Measurements from ENCODE around the gene ATP8B2. TPM values are rescaled to one million over a fixed set of nuclear protein-coding genes. Genes with fewer than 3 reads are reported as not detected.
"Not testable (repeated sequence)": the region's sequence is repeated elsewhere in the genome, so short reads cannot be mapped to it uniquely, and the experiment has no call there.

Gene ATP8B2
- total RNA-seq, 1 donor from 2014 or later, result 47.4 TPM

DNA sequence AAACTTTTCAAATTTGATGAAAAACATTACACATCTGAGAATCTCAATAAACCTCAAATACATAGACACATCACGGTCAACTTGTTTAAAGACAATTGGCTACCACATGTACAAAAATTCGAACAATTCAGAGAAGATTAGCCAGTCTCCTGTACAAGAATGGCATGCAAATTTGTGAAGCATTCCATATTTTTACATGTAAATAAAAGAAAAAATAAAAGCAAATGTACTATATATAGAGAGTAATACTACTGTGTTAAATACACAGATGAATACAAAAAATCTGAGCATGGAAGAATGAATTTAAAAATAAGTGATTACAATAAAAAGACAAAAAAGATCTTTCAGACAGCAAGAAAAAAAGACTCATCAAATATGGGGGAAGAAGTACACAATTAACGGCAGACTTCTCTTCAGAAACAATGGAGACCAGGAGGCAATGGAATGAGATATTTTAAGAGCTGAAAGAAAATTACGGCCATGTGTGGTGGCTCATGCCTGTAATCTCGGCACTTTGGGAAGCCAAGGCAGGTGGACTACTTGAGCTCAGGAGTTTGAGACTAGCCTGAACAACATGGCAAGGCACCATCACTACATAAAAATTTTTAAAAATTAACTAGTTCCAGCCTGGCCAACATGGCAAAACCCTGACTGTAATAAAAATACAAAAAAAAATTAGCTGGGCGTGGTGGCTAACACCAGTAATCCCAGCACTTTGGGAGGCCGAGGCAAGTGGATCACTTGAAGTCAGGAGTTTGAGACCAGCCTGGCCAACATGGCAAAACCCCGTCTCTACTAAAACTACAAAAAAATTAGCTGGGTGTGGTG, 29.7 kb upstream of the ATP8B2 start:
- no peak for DNase-seq (ENCODE audit: low spot score, unreplicated experiment)
- H3K27me3 Mint-ChIP-seq, result no peaks in the 10 kb centered on the region
- peaks cover 16% of the 10 kb centered on the region for H3K9me3 Mint-ChIP-seq (ENCODE audit: low read depth)
- H3K4me1 Mint-ChIP-seq (ENCODE audit: low read depth), result no peaks in the 10 kb centered on the region
- H3K27ac Mint-ChIP-seq, result no peak overlapping the region
- H3K36me3 Mint-ChIP-seq (ENCODE audit: insufficient read depth), result peaks cover 8% of the 10 kb centered on the region
- TF ChIP-seq CTCF (IDR thresholded peaks at IDR 0.05; ENCODE audit: unreplicated experiment), result no peak
- no peak overlapping the region for H3K4me3 Mint-ChIP-seq (ENCODE audit: low read depth)

DNA sequence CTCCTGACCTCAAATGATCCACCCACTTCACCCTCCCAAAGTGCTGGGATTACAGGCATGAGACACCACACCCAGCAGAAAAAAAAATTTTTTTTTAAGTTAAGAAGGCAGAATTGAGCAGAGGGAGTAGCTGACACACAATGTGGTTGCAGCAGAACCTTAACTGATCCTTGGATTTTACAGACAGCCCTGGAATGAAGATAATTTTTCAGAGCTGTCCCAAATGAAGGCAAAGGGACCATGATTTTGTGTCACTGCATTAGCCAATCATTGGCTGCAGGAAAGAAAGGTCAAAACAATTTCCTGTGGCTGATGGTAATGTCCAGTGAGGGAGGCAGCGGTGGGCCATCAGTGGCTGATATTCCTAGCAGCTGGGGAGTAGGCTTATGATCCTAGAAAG, 23.7 kb upstream of the ATP8B2 start:
- H3K4me3 Mint-ChIP-seq (ENCODE audit: low read depth), result no peak overlapping the region

DNA sequence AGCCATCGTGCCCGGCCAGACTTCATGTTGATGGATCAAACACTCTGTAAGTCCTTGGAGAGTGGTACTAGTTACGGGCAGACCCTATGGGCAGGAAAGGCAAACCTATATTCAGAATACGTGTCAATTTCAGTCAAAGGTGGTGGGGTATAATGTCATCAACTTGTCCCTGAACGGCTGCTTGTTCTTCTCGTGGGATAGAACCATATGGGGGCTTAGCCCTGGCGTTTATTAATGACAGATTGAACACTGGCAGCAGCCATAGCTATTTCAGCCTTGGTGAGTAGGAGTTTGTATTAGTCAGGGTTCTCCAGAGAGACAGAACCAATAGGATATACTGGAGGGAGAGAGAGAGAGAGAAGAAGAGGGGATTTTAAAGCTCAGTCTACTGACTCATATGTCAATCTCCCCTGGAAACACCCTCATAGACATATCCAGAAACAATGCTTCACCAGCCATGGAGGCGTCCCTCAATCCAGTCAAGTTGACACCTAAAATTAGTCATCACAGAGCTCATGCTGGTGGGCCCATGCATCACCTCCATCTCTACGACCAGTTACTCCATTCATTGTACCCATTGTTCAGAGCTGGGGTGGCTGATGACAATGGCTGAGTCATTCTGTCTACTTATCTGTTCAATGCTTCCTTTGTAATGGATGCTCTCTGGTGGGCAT, 20.5 kb upstream of the ATP8B2 start:
- Mint-ChIP-seq H3K27ac (no peak overlapping the region), H3K9me3 (ENCODE audit: low read depth) (peaks cover 6% of the 10 kb centered on the region), H3K4me1 (ENCODE audit: low read depth) (no peaks in the 10 kb centered on the region), H3K27me3 (peaks cover 4% of the 10 kb centered on the region), H3K36me3 (ENCODE audit: insufficient read depth) (no peaks in the 10 kb centered on the region), H3K4me3 (ENCODE audit: low read depth) (no peak overlapping the region)
- no peak for TF ChIP-seq CTCF (IDR thresholded peaks at IDR 0.05; ENCODE audit: unreplicated experiment)
- DNase-seq (ENCODE audit: low spot score, unreplicated experiment), result no peak

More for the DNA sequence above, 23.7 kb upstream of the ATP8B2 start:
- Mint-ChIP-seq H3K9me3 (ENCODE audit: low read depth) (peaks cover 3% of the 10 kb centered on the region), H3K27ac (no peak overlapping the region), H3K4me1 (ENCODE audit: low read depth) (no peaks in the 10 kb centered on the region), H3K27me3 (no peaks in the 10 kb centered on the region), H3K36me3 (ENCODE audit: insufficient read depth) (peaks cover 1% of the 10 kb centered on the region)
- DNase-seq (ENCODE audit: low spot score, unreplicated experiment), result no peak
- no peak for TF ChIP-seq CTCF (IDR thresholded peaks at IDR 0.05; ENCODE audit: unreplicated experiment)

GRCh38 chr1:154306151-154306550, 19.2 kb upstream of the ATP8B2 start:
- no peak overlapping the region for H3K4me3 Mint-ChIP-seq (ENCODE audit: low read depth)
- no peaks in the 10 kb centered on the region for H3K36me3 Mint-ChIP-seq (ENCODE audit: insufficient read depth)
- H3K4me1 Mint-ChIP-seq (ENCODE audit: low read depth), result no peaks in the 10 kb centered on the region
- no peak overlapping the region for H3K27ac Mint-ChIP-seq
- peaks cover 4% of the 10 kb centered on the region for H3K27me3 Mint-ChIP-seq
- no peak for TF ChIP-seq CTCF (IDR thresholded peaks at IDR 0.05; ENCODE audit: unreplicated experiment)
- peaks cover 6% of the 10 kb centered on the region for H3K9me3 Mint-ChIP-seq (ENCODE audit: low read depth)
- no peak for DNase-seq (ENCODE audit: low spot score, unreplicated experiment)

- H3K4me1 Mint-ChIP-seq (ENCODE audit: low read depth); DNase-seq (ENCODE audit: low spot score, unreplicated experiment); H3K27ac Mint-ChIP-seq; H3K9me3 Mint-ChIP-seq (ENCODE audit: low read depth); H3K4me3 Mint-ChIP-seq (ENCODE audit: low read depth); H3K27me3 Mint-ChIP-seq; H3K36me3 Mint-ChIP-seq (ENCODE audit: insufficient read depth): not testable (repeated sequence)
Measured at GRCh38 chr1:154307670-154308270, 17.6 kb upstream of the ATP8B2 start.

- H3K27me3 Mint-ChIP-seq; DNase-seq (ENCODE audit: low spot score, unreplicated experiment); H3K4me3 Mint-ChIP-seq (ENCODE audit: low read depth); H3K36me3 Mint-ChIP-seq (ENCODE audit: insufficient read depth); H3K27ac Mint-ChIP-seq; H3K9me3 Mint-ChIP-seq (ENCODE audit: low read depth); H3K4me1 Mint-ChIP-seq (ENCODE audit: low read depth): not testable (repeated sequence)
Measured at GRCh38 chr1:154309136-154309535, 16.2 kb upstream of the ATP8B2 start.

DNA sequence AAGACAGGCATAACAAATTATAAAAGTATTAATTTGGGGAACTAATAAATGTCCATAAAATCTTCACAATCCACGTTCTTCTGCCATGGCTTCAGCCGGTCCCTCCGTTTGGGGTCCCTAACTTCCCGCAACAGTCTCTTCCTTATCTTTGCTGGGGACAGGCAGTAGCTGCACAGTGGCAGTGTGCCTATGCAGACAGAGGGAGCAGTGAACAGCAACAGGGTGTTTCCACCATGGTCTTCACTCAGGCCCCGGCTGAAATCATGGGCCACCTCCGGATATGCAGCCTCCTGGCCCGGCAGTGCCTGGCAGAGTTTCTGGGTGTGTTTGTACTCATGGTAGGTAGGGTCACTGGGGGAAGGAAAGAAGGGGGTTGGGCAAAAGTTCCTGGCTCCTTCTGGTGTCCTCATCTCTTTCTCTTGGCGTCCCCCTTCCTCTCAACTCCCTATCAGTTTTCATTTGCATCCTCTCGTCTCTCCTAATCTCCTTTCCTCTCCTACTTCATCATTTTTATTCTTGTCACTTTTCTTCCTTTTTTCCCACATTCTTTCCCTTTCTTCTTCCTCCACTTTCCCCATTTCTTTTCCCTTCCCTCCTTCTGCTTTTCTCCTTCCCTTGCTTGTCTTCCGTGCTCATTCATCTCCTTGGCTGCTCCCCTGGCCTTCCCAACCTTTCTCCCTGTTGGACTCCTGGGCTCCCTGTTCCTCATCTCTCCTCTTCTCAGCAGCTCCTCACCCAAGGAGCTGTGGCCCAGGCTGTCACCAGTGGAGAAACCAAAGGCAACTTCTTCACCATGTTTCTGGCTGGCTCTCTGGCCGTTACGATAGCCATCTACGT, 12.9 kb upstream of the ATP8B2 start:
- not testable (repeated sequence) for H3K36me3 Mint-ChIP-seq (ENCODE audit: insufficient read depth); H3K27me3 Mint-ChIP-seq; H3K9me3 Mint-ChIP-seq (ENCODE audit: low read depth)

More for the DNA sequence above, 12.9 kb upstream of the ATP8B2 start:
- not testable (repeated sequence) for H3K27ac Mint-ChIP-seq; H3K4me1 Mint-ChIP-seq (ENCODE audit: low read depth); DNase-seq (ENCODE audit: low spot score, unreplicated experiment); H3K4me3 Mint-ChIP-seq (ENCODE audit: low read depth)
